ENCODE data around the gene RASSF4. TPM values are rescaled to one million over a fixed set of nuclear protein-coding genes. Genes with fewer than 3 reads are reported as not detected.

The RASSF4 gene
- total RNA-seq, 1 donor from 2014 or later: 122 TPM

DNA sequence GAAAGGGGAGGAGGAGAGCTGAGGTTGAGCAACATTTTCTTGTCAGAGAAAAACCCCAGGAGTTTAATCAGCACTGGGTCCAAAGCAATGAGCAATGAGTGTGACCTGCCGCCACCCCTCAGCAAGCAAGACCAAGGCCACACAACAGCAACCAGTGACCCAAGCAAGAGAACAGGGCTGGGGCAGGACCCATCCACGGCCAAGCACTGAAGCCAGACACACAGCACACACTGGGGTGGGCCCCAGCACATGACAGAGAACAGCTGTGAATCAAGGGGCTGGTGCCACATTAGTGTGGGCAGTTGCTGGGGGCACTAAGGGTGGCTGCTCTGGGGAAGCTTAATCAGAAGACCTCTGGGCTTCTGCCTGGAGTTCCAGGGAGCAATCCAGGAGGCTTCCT is 32.2 kb upstream of the RASSF4 start:
- no peak for DNase-seq (ENCODE audit: low spot score)

DNA sequence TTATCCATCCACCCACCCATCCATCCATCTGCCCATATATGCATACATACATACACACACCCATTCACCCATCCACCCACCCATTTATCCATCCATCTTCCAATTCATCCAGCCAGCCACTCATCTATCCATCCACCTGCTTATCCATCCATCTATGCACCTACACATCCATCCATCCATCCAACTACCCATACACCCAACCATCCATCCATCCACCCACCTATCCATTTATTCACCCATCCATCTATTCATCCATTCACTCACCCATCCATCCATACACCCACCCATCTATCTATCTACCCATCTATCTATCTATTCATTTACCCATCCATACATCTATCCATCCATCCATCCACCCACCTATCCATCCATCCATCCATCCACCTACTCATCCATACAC is 31.1 kb upstream of the RASSF4 start:
- DNase-seq (ENCODE audit: low spot score): no peak

DNA sequence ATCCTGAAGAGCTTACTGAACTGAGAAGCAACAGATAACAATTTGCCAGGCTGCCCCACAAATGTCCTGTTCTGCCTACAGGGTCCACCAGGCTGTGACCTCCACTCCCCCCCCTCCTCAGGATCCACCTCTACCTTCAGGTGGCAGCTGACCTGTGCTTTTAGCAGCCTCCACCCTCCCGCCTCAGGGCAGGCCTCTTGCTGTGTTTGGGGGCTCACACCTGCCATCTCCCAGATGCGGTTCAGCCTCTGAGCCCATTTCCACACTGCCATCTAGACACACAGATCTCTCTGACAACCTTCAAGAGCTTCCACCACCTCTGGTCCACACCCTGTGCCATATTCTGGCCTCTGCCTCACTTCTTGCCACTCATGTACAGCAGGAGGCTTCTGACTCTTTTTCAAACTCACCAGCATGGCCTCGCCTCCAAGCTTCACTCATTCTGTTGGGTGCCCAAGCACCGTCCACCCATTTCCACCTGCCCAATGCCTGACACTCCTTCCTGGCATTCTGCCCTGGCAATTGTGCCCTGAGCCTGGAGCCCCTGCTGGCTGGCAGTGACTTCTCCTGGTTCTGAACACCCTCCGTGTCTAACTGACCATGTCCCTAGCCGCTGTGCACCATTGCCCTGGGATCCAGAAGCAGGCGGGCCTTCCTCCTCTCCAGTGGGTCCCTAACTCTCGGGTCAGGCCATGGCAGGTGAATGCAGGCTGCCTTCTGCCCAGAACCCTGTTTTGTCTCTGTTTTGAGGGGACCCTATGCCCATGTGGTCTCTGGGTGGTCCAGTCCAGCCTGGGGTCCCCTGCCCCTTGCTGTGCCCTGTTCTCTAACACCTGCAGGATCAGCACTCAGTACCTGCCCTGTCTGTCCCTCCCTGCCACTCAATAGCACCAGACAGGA is 30.0 kb upstream of the RASSF4 start:
- DNase-seq (ENCODE audit: low spot score): peak; percentile 85

DNA sequence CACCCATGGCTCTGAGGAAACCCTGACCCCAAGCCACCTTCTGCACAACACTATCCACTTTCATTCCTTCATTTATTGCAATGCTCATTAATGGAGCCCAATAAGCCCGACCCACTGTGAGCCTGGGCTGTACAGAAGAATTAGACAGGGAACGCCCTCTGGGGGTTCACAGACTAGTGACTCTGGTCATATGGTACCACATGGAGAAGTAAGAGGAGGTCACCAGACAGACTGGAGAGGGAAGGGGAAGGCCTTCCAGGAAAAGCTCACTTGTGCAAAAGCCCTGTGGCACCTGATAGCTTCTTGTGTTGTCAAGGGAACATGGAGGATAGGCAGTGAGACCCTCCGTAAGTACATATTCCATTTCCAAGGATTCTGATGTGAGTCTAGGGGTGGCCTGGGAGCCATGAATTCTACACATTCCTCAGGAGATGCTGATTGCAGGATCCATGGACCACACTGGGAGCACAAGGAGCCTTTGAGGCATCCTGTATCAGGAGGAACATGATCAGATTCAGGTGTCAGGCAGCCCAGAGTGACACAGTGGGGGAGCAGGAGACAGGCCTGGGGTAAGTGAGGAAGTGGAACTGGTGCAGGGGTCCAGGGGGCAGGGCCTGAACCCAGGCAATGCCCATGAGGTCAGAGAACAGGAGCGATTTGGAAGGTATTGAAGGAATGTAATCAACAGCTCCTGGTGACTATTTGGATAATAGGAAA is 28.5 kb upstream of the RASSF4 start:
- no peak for DNase-seq (ENCODE audit: low spot score)

DNA sequence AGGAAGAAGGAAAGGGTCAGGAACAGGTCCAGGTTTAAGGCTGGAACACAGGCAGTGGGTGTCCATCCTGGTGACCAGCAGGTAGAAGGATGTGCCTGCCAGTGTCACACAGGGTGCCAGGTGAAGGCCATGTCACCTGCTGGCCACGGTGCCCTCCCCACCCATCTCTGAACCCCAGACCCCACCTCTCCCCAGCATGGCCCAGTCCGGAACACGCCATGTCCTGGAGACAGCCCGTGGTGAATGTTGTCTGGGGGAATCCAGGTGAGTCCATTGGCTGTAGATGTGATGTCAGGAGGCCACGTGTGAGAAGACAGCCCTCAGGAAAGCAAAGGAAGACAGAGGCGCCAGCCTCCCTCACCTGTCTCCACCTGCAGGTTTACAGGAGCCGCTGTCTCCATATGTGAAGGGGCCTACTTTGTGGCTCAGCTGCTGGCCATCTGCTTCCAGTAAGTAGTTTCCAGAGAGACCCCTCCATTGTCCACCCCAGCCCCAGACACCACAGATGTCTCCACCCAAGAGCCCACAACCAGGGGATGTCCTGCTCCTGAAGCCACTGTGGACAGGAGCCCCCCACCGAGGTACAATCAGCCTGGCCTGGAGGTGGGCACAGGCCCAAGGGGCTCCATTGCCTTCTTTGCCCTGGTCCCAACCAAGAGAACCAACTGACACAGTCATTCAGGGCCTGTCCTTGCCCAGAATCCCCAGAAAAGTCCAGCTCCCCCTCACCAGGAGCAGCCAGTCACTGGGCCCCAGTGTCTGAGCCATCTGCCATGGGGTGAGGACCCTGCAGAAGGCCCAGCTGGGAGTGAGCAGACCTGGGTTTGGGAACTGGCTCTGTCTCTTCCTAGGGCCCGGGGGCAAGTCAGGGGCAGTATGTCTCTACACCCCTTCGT is 27.7 kb upstream of the RASSF4 start:
- no peak for DNase-seq (ENCODE audit: low spot score)

DNA sequence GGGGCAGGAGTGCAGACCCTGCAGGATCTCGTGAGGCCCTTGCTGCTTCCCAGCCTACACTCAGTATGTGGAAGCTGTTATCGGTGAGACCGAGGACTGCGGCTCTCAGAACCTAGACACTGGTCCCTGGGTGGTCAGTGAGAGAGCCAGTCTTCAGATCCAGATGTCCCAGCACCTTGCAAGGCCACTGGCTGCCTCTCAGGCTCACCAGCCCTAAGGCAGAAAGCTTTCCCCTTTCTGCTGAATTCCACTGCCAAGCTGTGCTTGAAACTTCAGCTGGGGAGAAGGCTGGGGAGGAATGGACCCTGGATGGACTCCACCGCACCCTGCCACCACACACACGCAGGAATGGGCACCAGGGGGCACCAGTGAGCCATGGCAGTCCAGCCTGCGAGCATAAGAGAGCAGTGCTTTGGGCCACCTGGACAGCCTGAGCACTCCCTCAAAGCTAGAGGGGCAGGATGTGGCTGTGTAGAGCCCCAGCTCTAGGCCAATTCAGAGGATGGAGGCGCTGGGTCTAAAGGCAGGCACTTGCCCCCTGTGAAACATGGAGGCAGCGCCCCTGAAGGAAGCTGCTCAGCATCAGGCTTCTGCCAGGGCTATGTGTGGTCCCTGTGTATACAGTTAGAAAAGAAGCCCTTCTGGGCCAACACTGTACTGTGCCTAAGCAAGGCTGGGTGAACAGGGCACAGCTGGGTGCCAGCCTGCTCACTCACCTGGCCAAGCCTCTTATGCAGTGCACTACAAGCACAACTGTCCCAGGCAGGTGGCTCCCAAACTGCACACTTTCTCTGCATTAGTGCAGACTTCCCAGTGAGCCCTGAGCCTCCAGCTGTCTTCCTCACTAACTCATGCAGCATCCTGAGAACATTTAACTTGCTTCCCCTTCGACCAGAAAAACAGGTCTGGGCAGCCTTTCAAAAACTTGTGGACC is 26.8 kb upstream of the RASSF4 start:
- peak; percentile 95 for DNase-seq (ENCODE audit: low spot score)

DNA sequence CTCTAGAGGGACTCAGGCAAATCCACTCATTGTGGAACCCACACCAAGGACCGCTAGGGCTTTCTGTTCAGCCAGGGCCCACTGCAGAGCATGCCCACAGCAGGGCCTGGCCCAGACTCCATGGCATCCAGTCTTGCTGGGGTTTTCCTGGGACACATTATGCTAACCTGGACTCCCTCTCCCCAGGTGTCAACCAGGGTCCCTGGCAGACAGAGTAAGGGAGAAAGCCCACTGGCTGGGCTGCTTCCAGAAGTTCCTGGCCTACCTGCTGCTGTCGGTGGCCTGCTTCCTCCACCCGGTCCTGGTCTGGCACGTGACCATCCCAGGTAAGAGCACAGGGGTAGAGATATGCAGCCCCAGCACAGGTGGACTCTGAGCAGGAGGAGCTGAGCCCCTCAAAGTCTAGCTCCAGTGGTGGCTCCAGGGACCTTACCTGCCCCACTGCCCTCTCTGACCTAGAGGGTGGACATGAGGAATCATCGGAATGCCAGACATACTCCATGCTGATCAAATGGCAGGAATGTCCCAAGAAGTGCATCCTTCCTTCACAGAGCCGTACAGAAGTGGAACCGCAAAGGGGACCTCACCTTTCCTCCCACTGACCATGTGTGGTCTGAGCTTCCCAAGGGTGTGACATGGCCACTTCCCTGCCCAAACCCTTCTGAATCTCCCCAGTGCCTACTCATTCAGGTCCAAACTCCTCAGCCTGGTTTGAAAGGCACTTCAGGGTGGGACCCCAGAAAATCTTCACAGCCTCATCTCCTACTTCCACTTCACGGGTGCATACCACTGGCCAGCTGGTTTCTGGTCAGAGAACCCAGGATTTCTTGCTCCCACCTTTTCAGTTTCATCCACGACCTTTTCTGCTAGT is 25.9 kb upstream of the RASSF4 start:
- DNase-seq (ENCODE audit: low spot score): no peak

DNA sequence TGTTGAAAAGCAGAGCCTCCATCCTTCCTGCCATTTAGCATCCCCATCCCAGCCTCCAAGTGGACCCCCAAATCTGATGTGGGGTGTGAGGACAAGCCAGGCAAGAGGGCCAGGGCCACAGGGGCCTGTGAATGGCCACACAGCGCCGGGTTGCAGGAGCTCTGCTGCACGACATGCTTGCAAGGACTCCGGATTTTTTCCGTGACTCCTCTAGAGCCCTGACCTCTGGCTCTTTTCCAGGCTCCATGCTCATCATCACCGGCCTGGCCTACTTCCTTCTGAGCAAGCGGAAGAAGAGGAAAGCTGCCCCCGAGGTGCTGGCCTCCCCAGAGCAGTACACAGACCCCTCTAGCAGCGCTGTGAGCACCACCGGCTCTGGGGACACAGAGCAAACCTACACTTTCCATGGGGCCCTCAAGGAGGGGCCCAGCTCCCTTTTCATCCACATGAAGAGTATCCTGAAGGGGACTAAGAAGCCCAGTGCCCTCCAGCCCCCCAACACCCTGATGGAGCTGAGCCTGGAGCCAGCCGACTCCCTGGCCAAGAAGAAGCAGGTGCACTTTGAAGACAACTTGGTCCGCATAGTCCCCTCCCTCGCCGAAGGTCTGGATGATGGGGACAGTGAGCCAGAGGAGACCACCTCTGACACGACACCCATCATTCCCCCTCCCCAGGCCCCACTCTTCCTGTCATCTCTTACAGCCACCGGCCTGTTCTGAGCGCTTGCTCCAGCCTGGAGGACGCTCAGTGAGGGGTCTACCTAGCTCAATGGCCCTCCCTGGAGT is 25.0 kb upstream of the RASSF4 start:
- no peak for DNase-seq (ENCODE audit: low spot score)

DNA sequence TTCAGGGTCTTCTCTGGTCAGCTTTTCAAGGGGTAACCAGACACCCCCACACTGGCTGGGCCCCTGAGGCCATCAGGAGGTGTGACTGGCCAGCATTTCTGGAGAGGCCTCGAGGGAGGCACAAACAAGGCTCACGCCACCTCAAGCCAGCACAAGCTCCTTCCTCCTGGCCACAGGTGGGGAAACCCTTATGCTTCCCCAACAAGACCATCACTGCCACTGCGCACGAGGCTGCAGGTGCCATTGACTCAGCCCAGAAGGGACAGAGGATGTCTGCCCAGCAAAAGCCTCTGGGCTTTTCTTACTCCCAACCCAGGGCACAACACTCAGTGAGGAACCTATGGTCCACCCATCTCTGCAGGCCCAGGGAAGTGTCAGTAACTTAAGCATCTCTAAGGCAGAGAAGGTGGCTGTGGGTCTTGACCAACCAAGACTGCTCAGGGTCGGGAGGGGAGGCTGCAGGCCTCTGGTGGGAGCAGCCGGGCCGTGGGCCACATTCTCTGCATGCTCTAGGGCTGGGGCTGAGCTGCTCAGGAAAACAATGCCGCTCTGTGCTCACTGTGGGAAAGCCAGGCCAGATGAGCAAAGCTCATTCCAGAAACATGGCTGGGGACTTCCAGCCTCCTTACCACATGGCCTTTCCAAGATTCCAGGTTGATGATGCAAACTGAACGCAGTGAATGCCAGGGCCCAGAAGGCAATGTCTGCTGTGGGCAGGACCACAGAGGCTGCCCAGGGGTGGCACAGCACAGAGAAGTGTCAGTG is 24.2 kb upstream of the RASSF4 start:
- DNase-seq (ENCODE audit: low spot score): no peak

DNA sequence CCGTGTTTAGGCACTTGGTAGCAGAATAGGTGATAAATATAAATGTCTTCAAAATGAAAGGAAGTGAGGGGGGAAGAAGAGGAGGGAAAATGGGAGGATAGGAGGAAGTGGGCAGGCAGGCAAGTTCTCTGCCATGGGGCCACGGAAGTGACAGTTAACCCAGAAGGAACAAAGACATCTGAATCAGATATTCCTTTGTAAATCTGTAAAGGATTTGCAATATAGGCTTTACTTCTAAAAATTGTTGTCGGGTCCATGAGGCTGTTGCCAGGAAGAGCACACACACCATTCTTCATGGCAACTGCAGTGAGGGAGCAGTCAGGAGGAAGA is 23.7 kb upstream of the RASSF4 start:
- DNase-seq (ENCODE audit: low spot score): peak; percentile 14

DNA sequence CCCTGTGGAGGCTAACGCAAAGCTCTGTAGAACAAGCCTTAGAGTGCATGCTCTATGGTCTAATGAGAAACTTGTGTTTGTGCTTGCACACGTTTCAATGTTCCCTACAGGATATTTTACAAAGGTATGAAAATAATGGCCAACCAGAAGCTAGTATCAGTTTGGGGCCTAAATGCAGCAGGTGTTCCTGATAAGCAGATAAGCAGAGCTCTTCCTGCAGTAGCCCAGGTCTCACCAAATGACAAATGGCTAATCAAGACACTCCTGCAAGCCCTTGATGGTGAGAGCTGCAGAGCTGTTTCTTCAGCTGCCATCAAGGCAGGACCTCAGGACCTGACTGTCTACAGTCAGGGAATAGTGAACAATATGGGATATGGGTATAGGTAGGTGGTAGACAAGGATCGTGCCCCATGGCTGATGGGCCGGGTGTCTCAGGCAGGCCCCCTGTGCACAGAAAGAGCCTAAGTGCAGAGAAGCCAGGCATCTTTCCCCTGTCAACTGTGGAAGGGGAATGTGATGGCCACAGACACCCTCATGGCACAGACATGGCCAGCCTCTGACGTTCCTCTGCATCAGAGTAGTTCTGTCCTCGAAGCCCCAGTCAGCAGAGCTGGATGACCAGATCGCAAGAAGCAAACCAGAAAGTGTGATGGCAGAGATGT is 23.2 kb upstream of the RASSF4 start:
- DNase-seq (ENCODE audit: low spot score): peak; percentile 62

DNA sequence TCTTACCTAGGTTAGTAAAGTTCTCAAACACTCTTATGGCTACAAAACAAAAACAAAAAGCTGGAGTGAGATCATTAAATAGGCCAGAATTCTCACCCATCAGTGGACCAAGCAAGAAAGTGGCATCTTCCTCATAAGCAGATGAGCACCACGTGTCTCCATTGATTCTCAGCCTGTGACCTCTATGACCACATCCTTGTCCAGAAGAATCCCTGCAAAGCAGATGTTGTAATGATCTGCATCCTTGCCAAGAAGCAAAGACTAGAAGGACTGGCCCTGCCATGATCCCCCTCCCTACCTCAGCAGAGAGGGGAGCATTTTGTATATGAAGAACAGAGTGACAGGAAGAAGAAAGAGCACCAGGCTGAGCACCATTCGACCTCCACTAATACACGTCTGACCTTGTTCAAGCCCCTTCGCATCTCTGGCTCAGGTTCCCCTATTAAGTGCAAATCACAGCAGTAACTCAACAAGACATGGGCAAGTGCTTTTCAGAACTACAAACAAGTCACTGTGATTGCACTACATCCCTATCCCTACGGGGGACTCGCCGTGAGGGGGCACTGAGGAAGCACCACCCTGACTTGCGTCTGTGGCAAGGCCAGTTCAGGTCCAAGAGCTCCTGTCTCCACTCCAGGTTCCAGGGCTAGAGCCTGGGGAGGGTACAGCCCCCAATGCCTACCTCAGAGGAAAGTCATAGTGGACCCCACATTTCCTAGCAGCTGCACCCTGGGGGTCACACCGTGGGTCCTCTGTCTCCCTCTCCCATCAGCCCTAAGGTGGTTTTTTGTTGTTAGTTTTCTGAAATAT is 22.2 kb upstream of the RASSF4 start:
- peak; percentile 59 for DNase-seq (ENCODE audit: low spot score)

DNA sequence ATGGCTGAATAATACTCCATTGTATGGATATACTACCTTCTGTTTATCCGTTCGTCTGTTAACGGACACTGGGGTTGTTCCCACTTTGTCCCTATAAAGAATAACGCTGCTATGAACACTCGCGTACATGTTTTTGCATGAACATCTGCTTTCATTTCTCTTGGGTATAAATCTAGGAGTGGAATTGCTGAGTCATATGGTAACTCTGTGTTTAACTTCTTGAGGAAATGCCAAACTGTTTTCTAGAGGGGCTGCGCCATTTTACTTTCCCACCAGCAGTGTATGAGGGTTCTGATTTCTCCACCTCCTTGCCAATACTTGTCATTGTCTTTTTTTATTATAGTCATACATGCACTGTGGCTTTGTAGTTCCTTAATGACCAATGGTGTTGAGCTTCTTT is 20.6 kb upstream of the RASSF4 start:
- DNase-seq (ENCODE audit: low spot score): no peak

DNA sequence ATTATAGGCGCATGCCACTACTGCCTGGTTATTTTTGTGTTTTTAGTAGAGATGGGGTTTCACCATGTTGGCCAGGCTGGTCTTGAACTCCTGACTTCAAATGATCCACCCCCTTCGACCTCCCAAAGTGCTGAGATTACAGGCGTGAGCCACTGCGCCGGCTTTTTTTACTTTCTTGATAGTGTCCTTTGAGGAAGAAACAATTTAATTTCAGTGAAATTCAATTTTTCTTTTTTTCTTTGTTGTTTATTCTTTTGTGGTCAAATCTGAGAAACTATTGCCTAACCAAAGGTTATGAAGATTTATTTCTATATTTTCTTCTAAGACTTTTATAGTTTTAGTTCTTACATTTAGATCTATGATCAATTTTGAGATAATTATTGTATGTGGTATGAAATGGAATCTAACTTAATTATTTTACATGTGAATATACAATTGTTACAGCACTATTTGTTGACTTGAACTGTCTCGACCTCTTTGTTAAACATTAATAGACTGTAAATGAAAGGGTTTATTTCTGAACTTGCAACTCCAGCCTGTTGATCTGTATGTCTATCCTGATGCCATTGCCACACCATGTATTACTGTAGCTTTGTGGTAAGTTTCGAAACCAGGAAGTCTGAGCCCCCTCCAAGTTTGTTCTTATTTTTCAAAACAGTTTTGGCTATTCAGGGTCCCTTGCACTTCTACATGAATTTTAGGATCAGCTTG is 19.8 kb upstream of the RASSF4 start:
- DNase-seq (ENCODE audit: low spot score): peak; percentile 28

DNA sequence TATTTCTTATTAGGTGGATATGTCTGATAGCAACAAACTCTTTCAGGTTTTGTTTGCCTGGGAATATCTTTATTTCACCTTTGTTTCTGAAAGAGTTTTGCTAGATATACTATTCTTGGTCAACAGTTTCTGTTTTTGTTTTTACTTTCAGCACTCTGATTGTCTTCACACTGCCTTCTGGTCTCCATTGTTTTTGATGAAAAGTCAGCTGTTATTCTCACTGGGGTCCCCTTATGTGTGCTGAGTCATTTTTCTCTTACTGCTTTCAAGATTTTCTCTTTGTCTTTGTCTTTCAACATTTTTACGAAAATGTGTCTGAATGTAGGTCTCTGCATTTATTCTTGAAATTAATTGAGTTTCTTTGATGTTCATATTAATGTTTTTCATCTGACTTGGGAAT is 15.2 kb upstream of the RASSF4 start:
- DNase-seq (ENCODE audit: low spot score): no peak

DNA sequence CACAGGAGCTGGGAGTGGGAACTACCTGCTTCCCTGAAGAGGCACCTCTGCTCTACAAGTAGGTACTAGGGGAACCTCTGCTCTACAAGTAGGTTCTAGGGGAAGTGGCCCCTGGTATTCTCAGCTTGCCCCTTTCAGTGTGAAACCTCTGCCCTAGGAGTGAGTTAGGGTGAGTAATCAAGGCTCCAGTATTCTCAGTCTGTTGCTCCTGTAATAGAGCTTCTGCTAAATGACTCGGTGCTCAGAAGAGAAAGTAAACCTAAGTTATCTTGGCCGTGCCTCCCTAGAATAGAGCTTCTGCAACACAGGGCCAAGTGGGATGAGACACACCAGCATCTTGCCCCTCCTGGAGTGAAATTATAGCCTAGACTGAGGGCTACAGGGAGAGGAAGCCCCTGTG is 13.4 kb upstream of the RASSF4 start:
- peak; percentile 5 for DNase-seq (ENCODE audit: low spot score)
